ENCODE results near the gene MTCH2. TPM values are rescaled to one million over a fixed set of nuclear protein-coding genes. Genes with fewer than 3 reads are reported as not detected.

MTCH2 gene
- total RNA-seq, 1 experiment from 2014 or later, result 176 TPM

- Mint-ChIP-seq H3K4me1 (no peaks in the 10 kb centered on the region), H3K36me3 (ENCODE audit: insufficient read depth in 1 of 3, low read depth in 3 of 3) (peaks cover 2 to 8% (median 4%) of the 10 kb centered on the region in 3 experiments; a peak in 3 of 7 replicates), H3K9me3 (no peaks in the 10 kb centered on the region), H3K4me3 (no peak overlapping the region), H3K27me3 (ENCODE audit: low read depth) (no peaks in the 10 kb centered on the region), H3K27ac (no peak overlapping the region)
- Histone ChIP-seq H4K91ac (ENCODE audit: insufficient read length, low read depth, low read length) (no peak overlapping the region), H3K18ac (ENCODE audit: insufficient read length, low read depth, low read length) (no peak overlapping the region), H3K27ac (ENCODE audit: insufficient read length, low read depth, low read length) (no peak overlapping the region), H2BK20ac (ENCODE audit: low read depth, low read length, poor library complexity, severe bottlenecking) (no peak overlapping the region), H3K14ac (ENCODE audit: insufficient read depth, low read length) (no peak overlapping the region), H3K27me3 (ENCODE audit: insufficient read depth, low read length) (no peaks in the 10 kb centered on the region), H2BK5ac (ENCODE audit: insufficient read length, low read length) (no peak overlapping the region), H3K79me2 (ENCODE audit: insufficient read depth, low read length) (no peaks in the 10 kb centered on the region), H2BK12ac (ENCODE audit: insufficient read length, low read depth, low read length) (no peak overlapping the region), H4K8ac (replicated peaks; ENCODE audit: insufficient read length, low read depth, low read length) (no peak overlapping the region), H3K23ac (ENCODE audit: insufficient read length, low read depth, low read length) (no peak overlapping the region), H4K20me1 (ENCODE audit: control insufficient read depth, insufficient read depth, insufficient read length) (no peaks in the 10 kb centered on the region), H3K56ac (ENCODE audit: insufficient read length, low read depth, low read length) (no peak overlapping the region), H3K4ac (ENCODE audit: low read depth, low read length) (no peak overlapping the region), H3K79me1 (ENCODE audit: insufficient read depth, low read depth, low read length, poor library complexity, severe bottlenecking) (no peaks in the 10 kb centered on the region), H2AK5ac (ENCODE audit: insufficient read length, low read length) (no peak overlapping the region), H2BK120ac (ENCODE audit: low read depth, low read length, poor library complexity, severe bottlenecking) (no peak overlapping the region), H3K4me1 (ENCODE audit: insufficient read depth, low read length) (no peaks in the 10 kb centered on the region), H3K4me2 (ENCODE audit: insufficient read depth, insufficient read length, low read length) (no peak overlapping the region), H4K5ac (ENCODE audit: insufficient read length, low read depth, low read length) (no peak overlapping the region), H3K23me2 (ENCODE audit: insufficient read length, low read depth, low read length, poor library complexity, severe bottlenecking) (no peaks in the 10 kb centered on the region), H3T11ph (ENCODE audit: low read length) (no peak overlapping the region), H3K9me3 (ENCODE audit: control insufficient read depth, low read depth, low read length) (no peaks in the 10 kb centered on the region), H2AFZ (ENCODE audit: low read length) (no peak overlapping the region), H2BK15ac (ENCODE audit: low read depth, low read length) (no peak overlapping the region), H3K9ac (ENCODE audit: extremely low read depth, insufficient read length, low read length) (no peak overlapping the region)
- DNase-seq, result no peak
- WGBS (ENCODE audit: extremely low coverage, insufficient read length, low lambda C conversion rate), result no CpG with 5 or more reads among the region's 6 CpGs
- no peak for TF ChIP-seq CTCF (conservative IDR thresholded peaks at IDR 0.05)
Measured at GRCh38 chr11:47611348-47611794, 31.0 kb downstream of the MTCH2 start.
